Lower lobe of right lung (tissue), 2 donors: ENCODE results near the gene FTL. TPM values are rescaled to one million over a fixed set of nuclear protein-coding genes. Genes with fewer than 3 reads are reported as not detected.

Experiments
- ATAC-seq, 2 donors: fragments of 200-7000 bp; cut with Tn5 transposase; one replicate each; pipeline ENCODE4 v1.9.1; 2020 to 2022; ENCODE audit warnings: mild to moderate bottlenecking in 2 of 2, moderate library complexity in 2 of 2
- DNase-seq: peaks from one replicate; pipeline ENCODE4 v3.0.0-alpha.2; 2020
- H3K27ac ChIP-seq: fragments of 200-600 bp; one replicate; pipeline ENCODE4 v1.8.0; 2022
- H3K27me3 ChIP-seq: fragments of 200-600 bp; one replicate; pipeline ENCODE4 v1.8.0; 2022; ENCODE audit warnings: low read depth
- H3K36me3 ChIP-seq: fragments of 200-600 bp; one replicate; pipeline ENCODE4 v1.8.0; 2022; ENCODE audit warnings: mild to moderate bottlenecking
- H3K4me1 ChIP-seq: fragments of 200-600 bp; one replicate; pipeline ENCODE4 v1.8.0; 2022
- H3K4me3 ChIP-seq: fragments of 200-600 bp; one replicate; pipeline ENCODE4 v1.8.0; 2022; ENCODE audit warnings: mild to moderate bottlenecking
- H3K9me3 ChIP-seq: fragments of 200-600 bp; one replicate; pipeline ENCODE4 v1.8.0; 2022
- intact Hi-C: fragments of 100-400 bp; cut with DNase I; formaldehyde crosslinking; loops from one replicate; pipeline ENCODE4 v1.11.0; 2022
- total RNA-seq: library from RNA; stranded (reverse); fragmentation: NEBNext Ultra II Directional; extraction: Animal tissue kit (Norgen Biotek cat#: 25700); gene quantifications from one replicate; pipeline ENCODE4 v1.2.1, GENCODE V29; 2021
- TF ChIP-seq, protein P1 (sequence below): fragments of 200-600 bp; IDR thresholded peaks from one replicate; pipeline ENCODE4 v1.8.0; 2022; ENCODE audit warnings: antibody characterized with exemption, mild to moderate bottlenecking
- donor health status: DM: no; HTN: yes; CAD: no; lungs with severe emphysema.

FTL gene
- total RNA-seq, 1 donor from 2014 or later = 9,799 TPM

DNA sequence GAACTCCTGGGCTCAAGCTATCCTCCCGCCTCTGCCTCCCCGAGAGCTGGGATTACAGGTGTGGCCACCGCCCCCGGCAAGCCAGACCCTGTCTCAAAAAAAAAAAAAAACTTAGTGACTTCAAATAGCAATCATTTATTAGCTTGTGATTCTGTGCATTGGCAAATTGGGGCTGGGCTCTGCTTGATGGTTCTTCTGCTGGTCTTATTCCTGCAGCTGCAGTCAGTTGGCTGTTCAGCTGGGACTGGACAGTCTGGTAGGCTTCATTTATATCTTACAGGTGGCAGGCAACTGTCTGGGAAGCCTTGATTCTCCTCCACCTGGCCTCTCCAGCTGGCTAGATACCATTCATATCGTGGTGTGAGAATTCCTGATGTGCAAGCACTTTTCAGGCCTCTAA lies 24.2 kb upstream of the FTL start:
- ATAC-seq (no peak), DNase-seq (no peak)
- peaks cover 6% of the 10 kb centered on the region for H3K9me3 ChIP-seq
- TF ChIP-seq, protein P1, sequence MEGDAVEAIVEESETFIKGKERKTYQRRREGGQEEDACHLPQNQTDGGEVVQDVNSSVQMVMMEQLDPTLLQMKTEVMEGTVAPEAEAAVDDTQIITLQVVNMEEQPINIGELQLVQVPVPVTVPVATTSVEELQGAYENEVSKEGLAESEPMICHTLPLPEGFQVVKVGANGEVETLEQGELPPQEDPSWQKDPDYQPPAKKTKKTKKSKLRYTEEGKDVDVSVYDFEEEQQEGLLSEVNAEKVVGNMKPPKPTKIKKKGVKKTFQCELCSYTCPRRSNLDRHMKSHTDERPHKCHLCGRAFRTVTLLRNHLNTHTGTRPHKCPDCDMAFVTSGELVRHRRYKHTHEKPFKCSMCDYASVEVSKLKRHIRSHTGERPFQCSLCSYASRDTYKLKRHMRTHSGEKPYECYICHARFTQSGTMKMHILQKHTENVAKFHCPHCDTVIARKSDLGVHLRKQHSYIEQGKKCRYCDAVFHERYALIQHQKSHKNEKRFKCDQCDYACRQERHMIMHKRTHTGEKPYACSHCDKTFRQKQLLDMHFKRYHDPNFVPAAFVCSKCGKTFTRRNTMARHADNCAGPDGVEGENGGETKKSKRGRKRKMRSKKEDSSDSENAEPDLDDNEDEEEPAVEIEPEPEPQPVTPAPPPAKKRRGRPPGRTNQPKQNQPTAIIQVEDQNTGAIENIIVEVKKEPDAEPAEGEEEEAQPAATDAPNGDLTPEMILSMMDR = no peak
- no peaks in the 10 kb centered on the region for H3K4me1 ChIP-seq
- H3K27ac ChIP-seq = no peak overlapping the region
- H3K27me3 ChIP-seq = no peaks in the 10 kb centered on the region
- no peak overlapping the region for H3K4me3 ChIP-seq
- intact Hi-C loops = no loop called here
- no peaks in the 10 kb centered on the region for H3K36me3 ChIP-seq

DNA sequence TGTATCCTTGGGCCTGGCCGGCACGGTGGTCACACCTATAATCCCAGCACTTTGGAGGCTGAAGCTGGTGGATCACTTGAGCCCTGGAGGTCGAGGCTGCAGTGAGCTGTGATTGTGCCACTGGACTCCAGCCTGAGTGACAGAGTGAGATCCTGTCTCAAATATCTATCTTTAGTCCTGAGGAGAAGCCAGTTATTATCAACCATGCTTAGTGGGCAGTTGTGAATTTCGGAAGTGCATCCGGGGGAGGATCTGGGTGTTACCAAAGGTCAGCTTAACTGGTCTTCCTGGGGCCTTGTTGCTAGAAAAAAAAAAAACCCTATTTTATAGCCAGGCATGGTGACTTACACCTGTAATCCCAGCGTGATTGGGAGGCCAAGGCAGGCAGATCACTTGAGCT lies 22.0 kb upstream of the FTL start:
- no peak for ATAC-seq
- H3K4me1 ChIP-seq = no peaks in the 10 kb centered on the region
- H3K9me3 ChIP-seq = peaks cover 13% of the 10 kb centered on the region
- TF ChIP-seq, protein P1 = no peak
- no peaks in the 10 kb centered on the region for H3K36me3 ChIP-seq
- no peaks in the 10 kb centered on the region for H3K27me3 ChIP-seq
- DNase-seq = no peak
- intact Hi-C loops = no loop called here
- H3K27ac ChIP-seq = no peak overlapping the region
- H3K4me3 ChIP-seq = no peak overlapping the region

DNA sequence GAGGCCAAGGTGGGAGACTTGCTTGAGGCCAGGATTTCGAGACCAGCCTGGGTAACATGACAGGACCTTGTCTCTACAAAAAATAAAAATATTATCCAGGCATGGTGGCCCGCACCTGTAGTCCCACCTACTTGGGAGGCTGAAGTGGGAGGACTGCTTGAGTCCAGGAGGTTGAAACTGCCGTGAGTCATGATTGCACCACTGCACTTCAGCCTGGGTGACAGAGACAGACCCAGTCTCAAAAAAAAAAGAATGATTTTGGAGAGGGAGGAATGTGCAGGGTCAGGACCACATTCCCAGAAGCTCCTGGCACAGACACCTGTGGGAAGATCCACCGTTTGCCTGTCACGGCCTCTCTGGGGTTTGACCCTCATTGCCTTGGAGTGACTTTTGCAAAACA lies 19.7 kb upstream of the FTL start:
- Histone ChIP-seq H3K36me3 (no peaks in the 10 kb centered on the region), H3K27ac (no peak overlapping the region), H3K4me3 (no peak overlapping the region), H3K27me3 (no peaks in the 10 kb centered on the region), H3K4me1 (no peaks in the 10 kb centered on the region), H3K9me3 (peaks cover 13% of the 10 kb centered on the region)
- intact Hi-C loops = no loop called here
- TF ChIP-seq, protein P1 = no peak
- no peak for DNase-seq
- no peak for ATAC-seq

DNA sequence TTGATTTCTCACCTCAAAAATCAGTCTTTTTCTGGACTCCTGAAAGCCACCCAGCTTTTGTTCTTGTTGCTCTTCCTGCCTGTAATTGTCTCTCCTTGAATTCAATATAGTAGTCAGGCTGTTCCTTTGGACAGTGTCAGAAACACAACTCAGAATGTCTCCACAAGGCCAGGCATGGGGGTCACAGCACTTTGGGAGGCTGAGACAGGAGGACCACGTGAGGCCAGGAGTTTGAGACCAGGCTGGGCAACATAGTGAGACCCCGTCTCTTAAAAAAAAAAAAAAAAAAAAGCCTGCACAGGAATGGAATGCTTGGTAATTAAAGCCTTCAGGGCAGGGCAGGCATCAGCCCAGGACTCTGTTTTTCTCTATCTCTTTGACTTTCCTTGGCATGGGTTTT lies 19.3 kb upstream of the FTL start:
- Histone ChIP-seq H3K36me3 (no peaks in the 10 kb centered on the region), H3K4me3 (no peak overlapping the region), H3K27me3 (no peaks in the 10 kb centered on the region), H3K9me3 (peaks cover 9% of the 10 kb centered on the region), H3K27ac (no peak overlapping the region), H3K4me1 (no peaks in the 10 kb centered on the region)
- ATAC-seq = no peak
- TF ChIP-seq, protein P1 = no peak
- intact Hi-C loops = no loop called here
- DNase-seq = no peak

DNA sequence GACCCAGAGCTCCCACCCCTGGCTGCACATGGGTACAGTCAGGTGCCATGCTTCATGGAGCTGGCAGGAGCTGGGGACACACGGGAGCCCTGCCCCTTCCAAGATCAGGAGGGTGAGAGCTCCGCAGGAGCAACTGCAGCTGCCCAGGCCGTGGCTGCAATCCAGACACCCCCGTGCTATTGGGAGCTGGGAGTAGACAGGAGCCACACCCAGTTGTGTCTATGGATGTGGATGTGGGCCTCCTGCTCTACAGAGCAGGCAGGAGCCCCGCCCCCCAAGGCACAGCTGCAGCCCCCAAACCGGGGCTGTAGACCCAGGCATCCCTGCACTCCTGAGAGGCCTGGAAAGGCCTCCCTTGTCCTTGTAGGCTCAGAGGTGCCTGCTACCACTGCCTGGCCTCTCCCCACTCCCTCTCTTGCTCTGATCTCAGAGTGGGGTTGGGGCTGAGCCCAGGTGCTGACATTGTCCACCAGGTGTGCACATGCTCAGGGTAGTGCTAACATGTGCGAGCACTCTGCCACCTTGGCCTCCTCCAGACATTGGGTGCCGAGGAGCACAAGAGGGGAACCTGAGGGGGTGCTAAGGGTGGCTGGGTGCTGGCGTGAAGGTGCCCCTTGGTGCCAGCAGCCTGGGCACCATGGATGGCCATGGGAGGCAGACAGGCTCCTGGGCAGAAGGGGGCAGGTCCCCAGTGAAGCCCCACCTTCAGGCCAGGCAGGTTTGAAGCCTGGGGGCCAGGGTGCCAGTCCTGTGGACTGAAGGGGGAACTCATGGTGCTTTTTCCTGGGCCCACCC lies 18.4 kb upstream of the FTL start:
- H3K36me3 ChIP-seq = no peaks in the 10 kb centered on the region
- intact Hi-C loops = no loop called here

More for the DNA sequence above, 18.4 kb upstream of the FTL start:
- Histone ChIP-seq H3K27me3 (no peaks in the 10 kb centered on the region), H3K9me3 (peaks cover 6% of the 10 kb centered on the region), H3K4me1 (no peaks in the 10 kb centered on the region), H3K27ac (no peak overlapping the region), H3K4me3 (no peak overlapping the region)
- ATAC-seq (peak in 1 of 2 donors; percentile 26), DNase-seq (no peak)
- TF ChIP-seq, protein P1 = no peak
